Measurements from ENCODE around the gene C1orf105. TPM values are rescaled to one million over a fixed set of nuclear protein-coding genes. Genes with fewer than 3 reads are reported as not detected.

C1orf105 gene
- polyA plus RNA-seq, 1 donor (not counting 4 experiments of a cell fraction or from before 2014, with no cell fraction given): not detected

DNA sequence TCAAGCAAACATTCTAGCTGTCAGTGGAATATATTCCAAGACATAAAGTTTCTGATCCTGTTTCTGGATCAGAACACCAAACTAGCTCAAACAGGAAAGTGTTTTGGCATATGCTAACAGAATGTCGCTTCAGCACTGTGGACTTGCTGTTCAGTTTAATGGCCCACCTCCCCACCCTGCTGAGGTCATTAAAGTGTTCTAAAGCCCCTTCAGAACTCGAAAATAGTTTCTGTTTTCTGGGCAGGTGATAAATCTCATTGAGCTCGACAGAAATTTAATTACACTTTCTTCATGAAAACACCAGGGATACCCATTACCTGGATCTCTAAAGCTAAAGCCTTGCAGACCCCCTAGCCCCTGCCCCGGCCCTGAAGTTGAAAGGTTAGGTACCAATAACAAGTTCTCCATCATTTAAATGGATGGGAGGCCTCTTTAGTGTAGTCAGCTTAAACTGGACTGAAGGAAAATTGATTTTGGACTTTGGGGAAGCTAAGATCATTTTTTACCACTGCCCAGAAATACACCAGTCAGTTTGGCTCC lies 3.9 kb upstream of the C1orf105 start:
- no peak overlapping the region for H3K9ac ChIP-seq (ENCODE audit: control insufficient read depth, extremely low read depth, insufficient read depth, low read length)
- H3K4me2 ChIP-seq (ENCODE audit: control insufficient read depth, extremely low read depth, insufficient read depth, low read depth, low read length): no peak overlapping the region
- DNase-seq (ENCODE audit: low read depth, low spot score) (no peak), FAIRE-seq (peak; percentile 26)
- H3K79me2 ChIP-seq (ENCODE audit: control insufficient read depth, insufficient read depth, low read length): no peaks in the 10 kb centered on the region
- no peak overlapping the region for H3K4me3 ChIP-seq (ENCODE audit: control insufficient read depth in 2 of 3, extremely low read depth in 1 of 3, insufficient read depth in 2 of 3, low read depth in 1 of 3, low read length in 3 of 3)
- no peaks in the 10 kb centered on the region for H3K27me3 ChIP-seq (ENCODE audit: control insufficient read depth, extremely low read depth, insufficient read depth, low read length)
- no peaks in the 10 kb centered on the region for H3K36me3 ChIP-seq (ENCODE audit: control insufficient read depth in 2 of 2, extremely low read depth in 1 of 2, insufficient read depth in 2 of 2, low read length in 2 of 2)
- no peak overlapping the region for H2AFZ ChIP-seq (ENCODE audit: control insufficient read depth, low read length)
- no peak overlapping the region for H3K27ac ChIP-seq (ENCODE audit: control insufficient read depth, insufficient read depth, low read length)
- H3K4me1 ChIP-seq (ENCODE audit: control insufficient read depth, extremely low read depth, insufficient read depth, low read length): peaks cover 47% of the 10 kb centered on the region
- dilution Hi-C loops (cut with MboI; ENCODE audit: extremely low pct_ligation_motif_present, low sequenced_read_pairs): no loop called here
- no peak for TF ChIP-seq EZH2 (IDR thresholded peaks at IDR 0.05; ENCODE audit: low read length)
- TF ChIP-seq, protein P1, sequence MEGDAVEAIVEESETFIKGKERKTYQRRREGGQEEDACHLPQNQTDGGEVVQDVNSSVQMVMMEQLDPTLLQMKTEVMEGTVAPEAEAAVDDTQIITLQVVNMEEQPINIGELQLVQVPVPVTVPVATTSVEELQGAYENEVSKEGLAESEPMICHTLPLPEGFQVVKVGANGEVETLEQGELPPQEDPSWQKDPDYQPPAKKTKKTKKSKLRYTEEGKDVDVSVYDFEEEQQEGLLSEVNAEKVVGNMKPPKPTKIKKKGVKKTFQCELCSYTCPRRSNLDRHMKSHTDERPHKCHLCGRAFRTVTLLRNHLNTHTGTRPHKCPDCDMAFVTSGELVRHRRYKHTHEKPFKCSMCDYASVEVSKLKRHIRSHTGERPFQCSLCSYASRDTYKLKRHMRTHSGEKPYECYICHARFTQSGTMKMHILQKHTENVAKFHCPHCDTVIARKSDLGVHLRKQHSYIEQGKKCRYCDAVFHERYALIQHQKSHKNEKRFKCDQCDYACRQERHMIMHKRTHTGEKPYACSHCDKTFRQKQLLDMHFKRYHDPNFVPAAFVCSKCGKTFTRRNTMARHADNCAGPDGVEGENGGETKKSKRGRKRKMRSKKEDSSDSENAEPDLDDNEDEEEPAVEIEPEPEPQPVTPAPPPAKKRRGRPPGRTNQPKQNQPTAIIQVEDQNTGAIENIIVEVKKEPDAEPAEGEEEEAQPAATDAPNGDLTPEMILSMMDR (optimal IDR thresholded peaks at IDR 0.05 in 1 of 3, IDR thresholded peaks at IDR 0.05 in 1 of 3, conservative IDR thresholded peaks at IDR 0.05 in 1 of 3; ENCODE audit: extremely low read depth in 1 of 3, insufficient read depth in 2 of 3, low read length in 3 of 3): no peak
- no peaks in the 10 kb centered on the region for H4K20me1 ChIP-seq (ENCODE audit: control insufficient read depth, extremely low read depth, insufficient read depth, low read length)
- no peaks in the 10 kb centered on the region for H3K9me3 ChIP-seq (ENCODE audit: control insufficient read depth, low read depth, low read length)
- no peaks in the 10 kb centered on the region for H3K9me1 ChIP-seq (ENCODE audit: control insufficient read depth, extremely low read depth, insufficient read depth, low read length)

- H4K20me1 ChIP-seq (ENCODE audit: control insufficient read depth, extremely low read depth, insufficient read depth, low read length): no peaks in the 10 kb centered on the region
- H2AFZ ChIP-seq (ENCODE audit: control insufficient read depth, low read length): peak overlapping the region; percentile 2
- no peaks in the 10 kb centered on the region for H3K79me2 ChIP-seq (ENCODE audit: control insufficient read depth, insufficient read depth, low read length)
- H3K27ac ChIP-seq (ENCODE audit: control insufficient read depth, insufficient read depth, low read length): peak overlapping the region; percentile 51
- H3K4me3 ChIP-seq (ENCODE audit: control insufficient read depth in 2 of 3, extremely low read depth in 1 of 3, insufficient read depth in 2 of 3, low read depth in 1 of 3, low read length in 3 of 3): no peak overlapping the region
- DNase-seq (ENCODE audit: low read depth, low spot score) (no peak), FAIRE-seq (peak; percentile 80)
- H3K9me1 ChIP-seq (ENCODE audit: control insufficient read depth, extremely low read depth, insufficient read depth, low read length): no peaks in the 10 kb centered on the region
- H3K36me3 ChIP-seq (ENCODE audit: control insufficient read depth in 2 of 2, extremely low read depth in 1 of 2, insufficient read depth in 2 of 2, low read length in 2 of 2): no peaks in the 10 kb centered on the region
- H3K9me3 ChIP-seq (ENCODE audit: control insufficient read depth, low read depth, low read length): no peaks in the 10 kb centered on the region
- no peak overlapping the region for H3K9ac ChIP-seq (ENCODE audit: control insufficient read depth, extremely low read depth, insufficient read depth, low read length)
- dilution Hi-C loops (cut with MboI; ENCODE audit: extremely low pct_ligation_motif_present, low sequenced_read_pairs): no loop called here
- peaks cover 47% of the 10 kb centered on the region for H3K4me1 ChIP-seq (ENCODE audit: control insufficient read depth, extremely low read depth, insufficient read depth, low read length)
- no peaks in the 10 kb centered on the region for H3K27me3 ChIP-seq (ENCODE audit: control insufficient read depth, extremely low read depth, insufficient read depth, low read length)
- TF ChIP-seq, protein P1 (optimal IDR thresholded peaks at IDR 0.05 in 1 of 3, IDR thresholded peaks at IDR 0.05 in 1 of 3, conservative IDR thresholded peaks at IDR 0.05 in 1 of 3; ENCODE audit: extremely low read depth in 1 of 3, insufficient read depth in 2 of 3, low read length in 3 of 3): no peak
- TF ChIP-seq EZH2 (IDR thresholded peaks at IDR 0.05; ENCODE audit: low read length): no peak
- H3K4me2 ChIP-seq (ENCODE audit: control insufficient read depth, extremely low read depth, insufficient read depth, low read depth, low read length): peak overlapping the region; percentile 55
These were observed 2.9 kb upstream of the C1orf105 start for GRCh38 chr1:172417557-172417956.

Data from keratinocyte (primary cell).